ENCODE measurements around the gene RHOT2.
"Not testable (repeated sequence)": the region's sequence is repeated elsewhere in the genome, so short reads cannot be mapped to it uniquely, and the experiment has no call there.

RHOT2 gene

DNA sequence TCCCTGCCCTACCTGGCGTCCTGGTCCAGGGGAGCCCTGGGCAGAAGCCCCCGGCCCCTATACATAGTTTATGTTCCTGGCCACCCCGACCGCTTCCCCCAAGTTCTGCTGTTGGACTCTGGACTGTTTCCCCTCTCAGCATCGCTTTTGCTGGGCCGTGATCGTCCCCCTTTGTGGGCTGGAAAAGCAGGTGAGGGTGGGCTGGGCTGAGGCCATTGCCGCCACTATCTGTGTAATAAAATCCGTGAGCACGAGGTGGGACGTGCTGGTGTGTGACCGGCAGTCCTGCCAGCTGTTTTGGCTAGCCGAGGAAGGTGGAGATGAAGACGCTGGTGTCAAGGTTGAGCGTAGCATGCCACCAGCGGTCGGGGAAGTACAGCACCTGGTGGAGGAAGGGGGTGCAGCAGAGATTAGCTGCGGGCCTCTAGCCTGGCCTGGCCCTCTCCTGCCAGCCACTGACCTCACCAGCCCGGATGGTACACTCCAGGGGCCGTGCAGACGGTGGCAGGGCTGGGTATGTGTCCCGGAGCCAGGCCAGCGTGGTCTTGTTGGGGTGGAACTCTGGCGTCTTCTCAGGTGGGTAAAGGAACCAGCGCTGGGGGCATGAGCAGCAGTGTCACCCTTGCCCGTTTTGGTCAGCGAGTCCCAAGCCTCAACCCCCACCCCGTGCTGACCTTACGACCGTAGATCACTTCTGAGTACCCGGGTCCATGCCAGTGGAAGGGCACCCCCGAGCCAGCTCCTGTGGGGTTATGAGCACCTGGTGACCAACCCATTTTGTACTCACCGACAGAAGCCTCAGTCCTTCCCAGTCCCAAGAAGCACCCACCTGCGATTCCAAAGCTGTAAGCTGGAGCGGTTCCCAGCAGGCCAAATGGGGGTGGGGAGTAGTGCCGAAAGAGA is 14.8 kb downstream of the RHOT2 start:
- Histone ChIP-seq H3K36me3 (replicated peaks) (peaks cover 49% of the 10 kb centered on the region), H3K9me3 (no peaks in the 10 kb centered on the region), H3K27me3 (ENCODE audit: low read depth) (no peaks in the 10 kb centered on the region), H3K4me3 (peak overlapping the region; percentile 50), H3K4me1 (peaks cover 26% of the 10 kb centered on the region)
- no peak for DNase-seq (ENCODE audit: low spot score in 2 of 2)
- in situ Hi-C loops (cut with MboI; ENCODE audit: low sequenced_read_pairs) = no loop called here

DNA sequence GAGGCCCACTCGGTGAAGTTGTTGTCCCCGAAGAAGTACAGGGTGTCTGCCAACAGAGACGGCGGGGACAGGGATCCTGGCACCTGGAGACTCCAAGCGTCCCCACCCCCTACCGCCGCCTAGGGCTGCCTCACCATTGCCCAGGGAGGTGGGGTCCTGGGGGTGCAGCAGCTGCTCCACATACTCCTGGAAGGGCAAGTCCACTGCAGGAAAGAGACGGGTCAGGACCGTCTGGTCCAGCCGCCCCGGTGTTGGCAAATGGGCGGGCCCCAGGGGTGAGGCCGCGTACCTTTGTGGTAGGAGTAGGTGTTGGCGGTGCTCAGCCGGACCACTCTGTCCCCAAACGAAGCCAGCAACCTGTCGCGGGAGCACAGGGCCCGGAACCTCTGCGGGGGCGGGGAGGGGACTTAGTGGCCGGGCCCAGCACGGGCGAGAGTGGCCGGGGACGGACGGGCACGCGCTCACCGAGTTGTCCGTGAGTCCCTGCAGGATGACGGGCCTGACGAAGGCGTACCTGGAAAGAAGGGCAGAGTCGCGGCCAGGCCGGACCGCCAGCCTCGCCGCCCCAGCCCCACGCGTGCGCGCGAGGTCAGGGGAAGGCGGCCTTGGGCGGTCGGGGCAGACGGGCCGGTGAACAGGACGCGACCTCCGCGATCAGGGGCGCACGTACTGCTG is 15.6 kb downstream of the RHOT2 start:
- Histone ChIP-seq H3K9me3 (no peaks in the 10 kb centered on the region), H3K4me3 (peak overlapping the region; percentile 50), H3K4me1 (peaks cover 26% of the 10 kb centered on the region), H3K27me3 (ENCODE audit: low read depth) (no peaks in the 10 kb centered on the region), H3K36me3 (replicated peaks) (peaks cover 49% of the 10 kb centered on the region)
- peak in 1 of 2 experiments; percentile 62 for DNase-seq (ENCODE audit: low spot score in 2 of 2)
- in situ Hi-C loops (cut with MboI; ENCODE audit: low sequenced_read_pairs) = no loop called here

DNA sequence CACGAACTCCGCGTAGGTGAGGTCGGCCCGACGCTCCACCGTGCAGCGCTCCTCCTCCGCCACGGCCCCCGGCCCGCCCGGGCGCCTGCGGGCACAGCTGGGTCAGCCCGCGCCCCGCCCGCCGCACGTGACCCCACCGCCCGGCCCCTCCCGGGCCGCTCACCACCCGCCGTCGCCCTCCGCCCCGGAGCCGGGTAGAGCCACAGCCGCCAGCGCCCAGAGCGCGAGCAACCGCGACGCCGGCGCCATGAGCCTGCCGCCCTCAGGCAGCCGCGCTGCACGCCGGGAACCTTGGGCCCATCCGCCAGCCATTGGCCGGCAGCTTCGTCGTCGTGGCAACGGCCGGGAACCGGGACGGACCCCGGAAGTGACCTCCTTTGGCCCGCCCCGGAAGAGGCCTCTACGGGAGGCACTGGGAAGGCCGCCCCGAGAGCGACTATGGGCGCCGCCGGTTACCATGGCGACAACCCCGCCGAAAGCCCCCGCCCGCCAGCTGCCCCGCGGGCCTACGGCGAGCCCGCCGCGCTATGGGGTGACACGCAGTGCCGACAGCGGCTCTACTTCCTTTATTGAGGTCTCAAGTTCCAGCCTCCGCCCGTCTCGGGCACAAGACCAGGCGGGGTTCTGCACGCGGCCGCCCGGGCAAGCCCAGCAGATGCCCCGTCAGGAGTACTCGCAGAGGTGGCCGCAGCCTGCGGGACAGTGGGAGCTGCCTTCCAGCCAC is 16.3 kb downstream of the RHOT2 start, which contains the start of gene JMJD8:
JMJD8 (minus strand) TSS at position 264 of the 724 bp plus-strand sequence; CDS start at position 249, 15 bp downstream.
- Histone ChIP-seq H3K27me3 (ENCODE audit: low read depth) (no peaks in the 10 kb centered on the region), H3K36me3 (replicated peaks) (peaks cover 49% of the 10 kb centered on the region), H3K4me1 (peaks cover 25% of the 10 kb centered on the region), H3K9me3 (no peaks in the 10 kb centered on the region), H3K4me3 (peak within 1 kb of the TSS; percentile 50)
- DNase-seq (ENCODE audit: low spot score in 2 of 2) = peak; percentile 94 to 99
- in situ Hi-C loops (cut with MboI; ENCODE audit: low sequenced_read_pairs) = no loop called here

GRCh38 chr16:684961-685696 is 17.2 kb downstream of the RHOT2 start:
- H3K36me3 ChIP-seq (replicated peaks) = peaks cover 49% of the 10 kb centered on the region
- no peak overlapping the region for H3K4me3 ChIP-seq
- in situ Hi-C loops (cut with MboI; ENCODE audit: low sequenced_read_pairs) = no loop called here
- H3K27me3 ChIP-seq (ENCODE audit: low read depth) = no peaks in the 10 kb centered on the region
- H3K4me1 ChIP-seq = peaks cover 26% of the 10 kb centered on the region
- no peak for DNase-seq (ENCODE audit: low spot score in 2 of 2)
- H3K9me3 ChIP-seq = no peaks in the 10 kb centered on the region

GRCh38 chr16:685967-686366 is 18.0 kb downstream of the RHOT2 start:
- H3K4me1 ChIP-seq = peaks cover 29% of the 10 kb centered on the region
- peak in 1 of 2 experiments; percentile 79 for DNase-seq (ENCODE audit: low spot score in 2 of 2)
- H3K9me3 ChIP-seq = no peaks in the 10 kb centered on the region
- H3K27me3 ChIP-seq (ENCODE audit: low read depth) = no peaks in the 10 kb centered on the region
- H3K36me3 ChIP-seq (replicated peaks) = peaks cover 48% of the 10 kb centered on the region
- in situ Hi-C loops (cut with MboI; ENCODE audit: low sequenced_read_pairs) = no loop called here
- H3K4me3 ChIP-seq = no peak overlapping the region

- DNase-seq (ENCODE audit: low spot score in 2 of 2) = no peak
- H3K4me3 ChIP-seq = no peak overlapping the region
- no peaks in the 10 kb centered on the region for H3K27me3 ChIP-seq (ENCODE audit: low read depth)
- H3K4me1 ChIP-seq = peaks cover 22% of the 10 kb centered on the region
- in situ Hi-C loops (cut with MboI; ENCODE audit: low sequenced_read_pairs) = no loop called here
- H3K36me3 ChIP-seq (replicated peaks) = peaks cover 41% of the 10 kb centered on the region
- H3K9me3 ChIP-seq = no peaks in the 10 kb centered on the region
Observed at GRCh38 chr16:686459-687260, 18.7 kb downstream of the RHOT2 start.

GRCh38 chr16:687499-687898 is 19.6 kb downstream of the RHOT2 start:
- Histone ChIP-seq H3K36me3 (replicated peaks) (peaks cover 33% of the 10 kb centered on the region), H3K4me1 (peaks cover 16% of the 10 kb centered on the region), H3K27me3 (ENCODE audit: low read depth) (no peaks in the 10 kb centered on the region; the same call in 1 of the 2 replicates), H3K4me3 (no peak overlapping the region), H3K9me3 (no peaks in the 10 kb centered on the region)
- no peak for DNase-seq (ENCODE audit: low spot score in 2 of 2)
- in situ Hi-C loops (cut with MboI; ENCODE audit: low sequenced_read_pairs) = no loop called here

GRCh38 chr16:689175-689897 is 21.4 kb downstream of the RHOT2 start:
- Histone ChIP-seq H3K27me3 (ENCODE audit: low read depth) (no peaks in the 10 kb centered on the region; the same call in 1 of the 2 replicates), H3K9me3 (no peaks in the 10 kb centered on the region), H3K4me1 (peaks cover 10% of the 10 kb centered on the region), H3K36me3 (replicated peaks) (peaks cover 23% of the 10 kb centered on the region), H3K4me3 (peak overlapping the region; percentile 93)
- no peak for DNase-seq (ENCODE audit: low spot score in 2 of 2)
- in situ Hi-C loops (cut with MboI; ENCODE audit: low sequenced_read_pairs) = no loop called here

DNA sequence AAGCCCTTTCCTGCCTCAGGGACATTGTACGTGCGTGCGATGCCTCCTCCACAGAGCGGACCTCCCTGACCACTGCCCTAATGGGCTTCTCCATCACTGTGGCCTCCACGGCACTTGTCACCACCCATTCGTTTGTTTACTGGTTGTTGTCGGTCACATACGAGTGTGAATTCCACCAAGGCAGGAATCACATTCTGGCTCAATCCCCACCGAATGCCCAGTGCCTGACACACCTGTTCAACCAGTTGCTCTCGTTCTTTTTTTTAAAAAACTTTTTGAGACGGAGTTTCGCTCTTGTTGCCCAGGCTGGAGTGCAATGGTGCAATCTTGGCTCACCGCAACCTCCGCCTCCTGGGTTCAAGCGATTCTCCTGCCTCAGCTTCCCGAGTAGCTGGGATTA is 23.3 kb downstream of the RHOT2 start:
- Histone ChIP-seq H3K4me1 (peaks cover 17% of the 10 kb centered on the region), H3K36me3 (replicated peaks) (peaks cover 14% of the 10 kb centered on the region)
- H3K4me3 ChIP-seq; in situ Hi-C loops (cut with MboI; ENCODE audit: low sequenced_read_pairs); DNase-seq (ENCODE audit: low spot score in 2 of 2); H3K27me3 ChIP-seq (ENCODE audit: low read depth); H3K9me3 ChIP-seq: not testable (repeated sequence)

GRCh38 chr16:692356-693108 is 24.6 kb downstream of the RHOT2 start:
- Histone ChIP-seq H3K4me1 (peaks cover 17% of the 10 kb centered on the region), H3K27me3 (ENCODE audit: low read depth) (no peaks in the 10 kb centered on the region; the same call in 1 of the 2 replicates)

GRCh38 chr16:693364-693763 is 25.4 kb downstream of the RHOT2 start:
- in situ Hi-C loops (cut with MboI; ENCODE audit: low sequenced_read_pairs) = no loop called here
- H3K4me3 ChIP-seq = no peak overlapping the region
- DNase-seq (ENCODE audit: low spot score in 2 of 2) = no peak
- no peaks in the 10 kb centered on the region for H3K9me3 ChIP-seq
- H3K36me3 ChIP-seq (replicated peaks) = no peaks in the 10 kb centered on the region; the same call in 1 of the 2 replicates
- H3K4me1 ChIP-seq = peaks cover 17% of the 10 kb centered on the region
- no peaks in the 10 kb centered on the region; the same call in 1 of the 2 replicates for H3K27me3 ChIP-seq (ENCODE audit: low read depth)

More at GRCh38 chr16:692356-693108, 24.6 kb downstream of the RHOT2 start:
- Histone ChIP-seq H3K9me3 (no peaks in the 10 kb centered on the region), H3K4me3 (no peak overlapping the region), H3K36me3 (replicated peaks) (peaks cover under 1% of the 10 kb centered on the region)
- in situ Hi-C loops (cut with MboI; ENCODE audit: low sequenced_read_pairs) = no loop called here
- no peak for DNase-seq (ENCODE audit: low spot score in 2 of 2)

Measured in HAP-1 (cell line).